Inflammatory macrophage treated with lipopolysaccharide for 4 hours (primary cell): Measurements from ENCODE around the gene COL6A2.
"Not testable (repeated sequence)": the region's sequence is repeated elsewhere in the genome, so short reads cannot be mapped to it uniquely, and the experiment has no call there.

Experiments used
- DNase-seq: peaks from one replicate; pipeline ENCODE4 v3.0.0-alpha.2; 2020

Gene COL6A2

DNA sequence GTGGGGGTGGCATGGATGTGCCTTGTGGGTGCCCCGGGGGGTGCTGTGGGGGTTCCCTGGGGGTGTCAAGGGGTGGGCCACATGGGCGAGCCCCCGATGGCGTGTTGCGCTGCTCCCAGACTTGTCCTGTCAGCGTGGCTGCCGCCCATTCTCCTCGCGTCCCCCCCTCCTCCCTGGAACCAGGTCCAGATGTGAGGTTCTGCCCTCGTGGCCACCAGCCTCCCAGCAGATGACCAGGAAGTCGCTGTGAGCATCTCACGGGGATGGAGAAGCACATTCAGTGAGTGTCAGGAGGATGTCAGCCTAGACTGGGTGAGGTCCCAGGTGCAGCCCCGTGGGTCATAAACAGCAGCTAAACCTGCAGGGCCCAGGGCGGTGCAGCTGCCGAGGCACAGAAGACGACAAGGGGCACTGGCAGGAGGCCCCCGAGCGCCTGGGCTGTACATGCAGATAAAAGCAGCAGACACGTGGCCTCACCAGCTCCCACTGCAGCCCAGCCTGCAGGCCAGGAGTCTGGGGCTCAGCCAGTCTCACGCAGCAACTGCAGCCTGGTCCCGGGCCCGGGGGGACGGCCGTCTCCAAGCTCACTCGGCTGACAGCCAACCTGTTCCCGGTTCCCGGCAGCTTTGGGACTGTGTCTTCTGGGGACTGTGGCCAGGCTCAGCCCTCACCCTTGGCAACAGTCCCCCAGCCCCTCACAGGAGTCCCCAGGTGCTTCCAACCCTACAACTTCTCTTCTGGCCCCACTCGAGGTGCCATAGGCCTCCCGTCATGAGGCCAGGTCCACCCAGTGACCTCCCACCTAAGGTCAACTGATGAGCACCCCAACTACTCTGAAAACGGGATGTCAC, 17.5 kb upstream of the COL6A2 start:
- no peak for DNase-seq

DNA sequence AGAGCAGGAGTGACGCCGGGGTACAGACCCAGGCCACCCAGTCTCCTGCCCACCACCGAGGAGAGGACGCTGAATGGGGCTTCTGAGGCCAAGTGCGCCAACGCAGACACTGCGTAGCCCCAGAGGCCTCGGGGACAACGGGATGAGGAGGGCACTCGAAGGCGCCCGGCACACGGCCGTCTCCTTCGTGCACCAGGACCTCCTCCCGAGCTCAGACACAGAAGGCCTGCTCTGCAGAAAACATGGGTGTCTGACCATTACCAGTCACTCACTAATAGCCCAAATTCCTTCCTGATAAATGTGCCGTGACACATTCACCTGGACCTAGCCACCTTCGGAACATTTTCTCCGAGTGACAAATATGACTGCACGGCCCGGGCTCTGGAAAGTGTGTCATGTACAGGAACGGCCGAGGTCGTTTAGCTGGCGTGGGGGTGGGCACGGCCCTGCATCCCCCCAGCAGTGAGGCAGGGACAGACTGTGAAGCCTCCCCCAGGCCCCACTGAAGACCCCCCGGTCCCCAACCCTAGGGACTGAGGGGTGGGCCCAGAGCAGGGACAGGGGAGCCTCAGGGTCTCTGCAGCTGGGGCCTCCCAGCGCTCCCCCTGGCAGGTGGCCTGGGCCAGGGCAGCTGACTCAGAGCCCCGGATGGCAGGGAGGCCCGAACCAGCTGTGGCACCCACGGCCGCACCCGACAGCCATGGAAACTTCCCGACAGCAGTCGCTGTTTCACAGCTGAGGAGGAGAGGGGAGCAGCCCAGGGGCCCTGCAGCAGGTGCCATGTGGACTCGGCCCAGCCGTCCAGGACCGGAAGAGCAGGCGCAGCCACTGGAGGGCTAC, 16.7 kb upstream of the COL6A2 start:
- DNase-seq: no peak

- DNase-seq: no peak
Measured at GRCh38 chr21:46081862-46082712, 15.8 kb upstream of the COL6A2 start.

- DNase-seq: no peak
Measured at GRCh38 chr21:46082713-46082962, 15.3 kb upstream of the COL6A2 start.

- no peak for DNase-seq
Measured at GRCh38 chr21:46082963-46083790, 14.7 kb upstream of the COL6A2 start.

DNA sequence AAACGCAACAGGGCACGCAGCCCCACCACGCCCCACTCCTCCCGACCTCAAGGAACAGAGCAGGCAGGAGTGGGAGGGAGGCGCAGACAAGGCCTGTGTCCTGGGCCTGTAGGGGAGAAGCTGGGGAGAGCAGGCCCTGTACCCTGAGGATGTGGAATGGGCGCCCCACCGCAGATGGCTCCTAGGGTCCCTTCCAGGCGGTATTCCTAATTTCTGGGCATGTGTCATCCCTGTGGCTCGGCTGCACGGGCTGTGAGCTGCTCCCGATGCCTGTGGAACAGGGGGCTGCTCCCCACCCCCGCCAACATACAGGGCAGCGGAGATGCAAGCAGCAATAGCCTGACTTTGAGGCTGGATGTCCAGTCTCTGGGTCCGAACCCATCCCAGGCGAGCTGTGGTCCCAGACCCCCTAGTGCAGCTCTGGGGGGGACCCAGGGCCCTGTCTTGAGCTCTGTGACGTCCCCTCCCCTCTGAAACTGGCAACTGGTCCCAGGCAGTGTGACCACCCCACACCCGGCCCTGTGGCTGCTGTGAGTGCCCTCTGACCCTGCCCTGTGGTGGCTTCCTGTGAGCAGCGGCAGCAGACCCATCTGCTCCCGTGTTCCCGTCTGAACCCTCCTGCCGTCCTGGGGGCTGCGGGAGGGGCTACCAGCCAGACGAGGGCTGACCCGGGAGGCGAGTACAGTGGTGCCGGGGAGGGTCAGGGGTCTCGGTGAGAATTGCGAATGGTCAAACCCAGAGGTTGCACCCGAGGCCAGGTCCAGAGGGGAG, 13.9 kb upstream of the COL6A2 start:
- DNase-seq: no peak

DNA sequence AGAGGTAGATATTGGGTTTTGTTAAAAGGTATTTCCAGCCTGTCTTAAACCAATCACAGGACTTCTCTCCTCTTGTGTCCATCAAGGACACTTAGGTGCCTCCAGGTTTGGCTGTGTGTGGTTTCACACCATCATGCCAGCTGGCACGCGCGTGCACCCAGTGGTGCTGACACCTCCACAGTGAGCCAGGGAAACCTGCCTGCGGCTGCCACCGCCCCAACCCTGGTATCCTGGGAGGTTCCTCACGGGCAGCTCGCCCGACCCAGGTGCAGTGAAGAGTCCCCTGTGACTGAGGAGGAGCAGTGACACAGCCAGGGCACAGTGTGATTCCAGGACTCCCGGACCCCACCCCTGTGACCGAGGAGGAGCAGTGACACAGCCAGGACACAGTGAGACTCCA, 13.2 kb upstream of the COL6A2 start:
- DNase-seq: no peak

DNA sequence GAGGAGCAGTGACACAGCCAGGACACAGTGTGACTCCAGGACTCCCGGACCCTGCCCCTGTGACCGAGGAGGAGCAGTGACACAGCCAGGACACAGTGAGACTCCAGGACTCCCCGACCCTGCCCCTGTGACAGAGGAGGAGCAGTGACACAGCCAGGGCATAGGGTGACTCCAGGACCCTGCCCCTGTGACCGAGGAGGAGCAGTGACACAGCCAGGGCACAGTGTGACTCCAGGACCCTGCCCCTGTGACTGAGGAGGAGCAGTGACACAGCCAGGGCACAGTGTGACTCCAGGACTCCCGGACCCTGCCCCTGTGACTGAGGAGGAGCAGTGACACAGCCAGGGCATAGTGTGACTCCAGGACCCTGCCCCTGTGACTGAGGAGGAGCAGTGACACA, 12.7 kb upstream of the COL6A2 start:
- DNase-seq: not testable (repeated sequence)

DNA sequence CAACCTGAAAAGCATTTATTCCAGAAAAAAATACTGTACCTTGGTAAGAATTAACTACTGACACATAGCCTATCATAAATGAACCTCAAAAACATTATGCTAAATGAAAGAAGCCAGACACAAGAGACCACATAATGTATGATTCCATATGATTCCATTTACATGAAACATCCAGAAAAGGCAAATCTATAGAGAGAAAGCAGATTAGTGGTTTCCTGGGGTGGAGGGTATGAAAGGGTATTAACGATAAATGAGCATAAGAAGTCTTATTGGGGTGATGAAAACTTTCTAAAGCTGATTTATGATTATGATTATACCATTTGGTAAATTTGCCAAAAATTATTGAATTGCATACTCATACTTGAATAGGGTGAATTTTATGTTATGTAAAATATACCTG, 10.3 kb upstream of the COL6A2 start:
- DNase-seq: no peak

DNA sequence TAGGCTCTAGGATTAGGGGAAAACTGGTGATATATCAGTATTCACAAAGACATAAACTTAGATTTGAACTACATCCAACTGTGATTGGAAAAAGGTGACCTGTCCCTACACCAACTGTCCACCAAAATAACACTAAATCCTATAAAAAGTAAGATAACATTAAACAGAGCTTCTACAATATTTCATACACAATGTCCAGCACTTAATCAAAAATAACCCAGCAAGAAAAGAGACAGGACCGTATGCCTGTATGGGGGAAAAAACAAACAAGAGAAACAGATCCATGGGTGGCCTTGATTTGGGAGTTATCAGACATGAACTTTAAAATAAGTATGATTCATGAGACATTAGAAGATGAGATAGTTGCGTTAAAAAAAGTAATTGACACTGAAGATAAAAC, 9.7 kb upstream of the COL6A2 start:
- DNase-seq: no peak

DNA sequence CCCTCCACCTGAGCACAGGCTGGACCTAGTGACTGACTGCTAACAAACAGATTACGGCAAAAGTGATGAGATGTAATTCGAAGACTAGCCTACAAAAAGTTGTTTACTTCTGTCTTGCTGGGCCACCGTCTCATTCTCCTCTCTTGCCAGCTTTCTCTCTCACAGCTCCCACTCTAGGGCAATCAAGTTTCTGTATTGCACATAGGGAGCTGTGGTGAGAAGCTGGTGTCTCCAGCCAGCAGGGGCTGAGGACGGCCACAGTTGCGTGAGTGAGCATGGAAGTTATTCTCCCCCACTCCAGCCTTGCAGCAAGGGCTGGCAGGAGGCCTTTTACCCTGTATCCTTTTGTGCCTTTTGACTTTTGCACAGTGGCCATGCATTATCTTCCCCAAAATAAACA, 8.6 kb upstream of the COL6A2 start:
- DNase-seq: no peak

DNA sequence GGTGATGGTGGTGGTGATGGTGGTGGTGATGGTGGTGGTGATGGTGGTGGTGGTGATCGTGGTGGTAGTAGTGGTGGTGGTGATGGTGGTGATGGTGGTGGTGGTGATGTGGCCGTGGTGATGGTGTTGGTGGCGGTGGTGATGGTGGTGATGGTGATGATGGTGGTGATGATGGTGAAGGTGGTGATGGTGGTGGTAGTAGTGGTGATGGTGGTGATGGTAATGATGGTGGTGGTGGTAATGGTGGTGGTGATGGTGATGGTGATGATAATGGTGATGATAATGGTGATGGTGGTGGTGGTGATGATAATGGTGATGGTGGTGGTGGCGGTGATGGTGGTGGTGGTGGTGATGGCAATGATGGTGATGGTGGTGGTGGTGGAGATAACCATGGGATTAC, 6.8 kb upstream of the COL6A2 start:
- DNase-seq: no peak

DNA sequence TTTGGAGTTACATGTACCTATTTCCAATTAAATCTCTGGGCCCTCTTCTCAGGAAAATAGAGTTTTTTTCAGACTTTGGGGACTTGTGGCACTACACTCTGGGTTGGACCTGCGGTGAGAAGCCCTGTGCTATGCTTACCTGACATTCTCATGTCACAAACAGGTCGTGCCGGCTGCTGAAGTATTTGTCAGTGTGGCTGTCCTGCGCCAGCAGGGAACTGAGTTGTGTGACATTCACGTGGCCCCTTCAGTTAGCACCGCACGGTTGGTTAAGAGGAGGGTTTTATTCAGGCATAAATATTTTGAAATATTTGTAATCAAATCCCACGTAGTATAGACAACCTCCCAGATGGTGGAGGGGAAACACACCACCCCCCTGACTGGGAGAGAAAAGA, 6.3 kb upstream of the COL6A2 start:
- no peak for DNase-seq

- no peak for DNase-seq
Measured at GRCh38 chr21:46092026-46092764, 5.7 kb upstream of the COL6A2 start.

- DNase-seq: no peak
Measured at GRCh38 chr21:46092811-46093667, 4.9 kb upstream of the COL6A2 start.

GRCh38 chr21:46093668-46094400, 4.1 kb upstream of the COL6A2 start:
- no peak for DNase-seq

DNA sequence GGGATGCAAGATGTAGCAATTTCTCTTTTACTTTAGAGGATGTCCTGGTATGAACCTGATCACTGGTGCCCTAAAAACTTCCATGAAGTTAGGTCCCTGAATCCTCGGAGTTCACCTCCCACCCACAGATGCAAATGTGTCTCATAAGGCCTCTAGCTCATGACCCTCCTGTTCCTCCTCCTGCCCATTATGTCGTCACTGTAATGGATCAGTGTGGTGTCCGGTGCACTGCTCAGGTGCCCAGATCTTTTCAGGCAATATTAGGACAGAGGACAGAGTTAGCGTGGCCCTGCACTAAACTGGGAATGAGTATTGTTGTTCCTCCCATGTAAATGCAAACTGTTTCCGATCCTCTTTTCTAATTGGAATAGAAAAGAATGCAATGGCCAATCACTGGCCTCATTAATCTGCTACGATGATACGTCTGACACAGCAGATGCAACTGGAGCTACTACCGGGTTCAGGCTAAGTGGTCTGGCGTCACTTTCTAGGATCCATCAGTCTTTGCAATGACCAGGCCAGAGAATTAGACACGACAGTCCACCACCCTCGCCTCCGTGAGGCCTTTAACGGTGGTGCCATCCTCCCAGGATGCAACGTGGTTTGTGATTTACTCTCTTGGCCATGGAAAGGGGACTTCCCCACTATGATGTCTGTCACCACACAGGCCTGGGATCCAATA, 3.4 kb upstream of the COL6A2 start:
- no peak for DNase-seq

DNA sequence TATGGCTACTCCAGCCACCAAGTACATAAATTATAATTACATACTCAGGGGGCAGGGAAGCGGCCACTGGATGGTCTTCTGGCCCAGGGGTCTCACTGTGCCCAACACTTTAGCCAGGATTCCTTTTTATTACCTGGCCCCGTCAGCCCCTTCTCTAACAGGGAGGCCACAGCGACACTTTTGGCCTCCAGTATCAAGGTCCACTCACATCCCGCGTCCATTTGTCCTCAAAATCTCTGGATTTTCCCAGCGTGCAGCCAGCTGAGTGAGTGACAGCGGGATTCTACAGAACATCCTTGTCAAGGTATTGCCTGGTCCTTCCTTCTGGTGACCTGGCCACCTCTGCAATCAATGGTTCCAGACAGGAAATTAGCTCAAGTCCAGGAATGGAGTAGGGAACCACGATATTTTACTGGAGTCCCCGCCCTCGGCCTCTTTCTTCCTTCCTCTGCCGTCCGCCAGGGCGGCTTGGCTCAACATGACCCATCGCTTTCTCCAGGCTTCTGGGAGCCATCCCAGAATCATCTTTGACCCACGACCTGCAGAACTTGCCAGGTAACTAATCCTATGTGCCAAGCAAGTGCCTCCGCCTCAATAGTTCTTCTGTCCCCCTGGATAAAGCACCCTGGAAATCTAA, 2.7 kb upstream of the COL6A2 start:
- no peak for DNase-seq
